Central memory CD4-positive, alpha-beta T cell (primary cell): Measurements from ENCODE around the gene POLR1A.

ENCODE experiments used
- DNase-seq: peaks from one replicate; pipeline ENCODE4 v3.0.0; 2022

Gene POLR1A

GRCh38 chr2:86019121-86019520, 86.6 kb downstream of the POLR1A start:
- no peak for DNase-seq

GRCh38 chr2:86017901-86018896, 87.5 kb downstream of the POLR1A start:
- no peak for DNase-seq

GRCh38 chr2:86016581-86016980, 89.1 kb downstream of the POLR1A start:
- DNase-seq: no peak

GRCh38 chr2:86015699-86016098, 90.0 kb downstream of the POLR1A start:
- DNase-seq: no peak

DNA sequence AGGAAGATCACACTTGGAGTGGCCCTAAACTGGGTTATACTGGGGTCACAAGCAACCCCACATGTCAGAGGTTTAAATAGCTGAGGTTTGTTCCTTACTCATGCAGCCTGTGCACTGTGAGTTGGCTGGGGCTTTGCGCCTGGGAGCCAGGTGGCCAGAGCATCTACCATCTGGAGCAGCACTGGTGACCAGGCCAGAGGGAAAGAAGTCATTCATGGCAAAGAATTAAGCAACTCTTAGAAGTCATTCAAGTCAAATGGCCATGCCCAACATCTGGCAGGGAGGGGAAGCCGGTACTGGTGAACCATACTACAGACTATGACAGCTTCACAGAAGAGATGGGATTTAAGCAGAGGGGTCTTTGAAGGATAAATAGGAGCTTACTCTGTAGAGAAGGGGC, 90.7 kb downstream of the POLR1A start:
- no peak for DNase-seq

DNA sequence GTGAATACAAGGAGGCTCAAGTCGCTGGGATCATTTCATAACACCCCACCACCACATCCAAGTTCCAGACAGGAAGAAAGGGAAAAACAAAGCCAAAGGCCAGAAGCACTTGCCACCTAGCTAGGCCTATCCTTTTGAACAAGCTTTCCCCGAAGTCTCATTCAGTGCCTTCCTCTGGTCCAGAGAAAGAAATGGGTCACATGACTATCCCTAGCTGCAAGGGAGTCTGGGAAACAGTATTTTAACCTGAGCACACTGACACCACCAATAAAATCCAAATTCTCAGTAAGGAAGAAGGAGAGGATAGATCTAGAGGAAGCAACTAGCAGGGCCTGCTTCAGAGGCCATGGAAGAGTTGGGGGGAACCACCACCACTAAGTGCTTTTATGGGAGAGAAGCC, 91.2 kb downstream of the POLR1A start:
- DNase-seq: no peak

GRCh38 chr2:86012007-86012712, 93.5 kb downstream of the POLR1A start:
- DNase-seq: no peak

- no peak for DNase-seq
Measured at GRCh38 chr2:86011449-86011941, 94.2 kb downstream of the POLR1A start.

DNA sequence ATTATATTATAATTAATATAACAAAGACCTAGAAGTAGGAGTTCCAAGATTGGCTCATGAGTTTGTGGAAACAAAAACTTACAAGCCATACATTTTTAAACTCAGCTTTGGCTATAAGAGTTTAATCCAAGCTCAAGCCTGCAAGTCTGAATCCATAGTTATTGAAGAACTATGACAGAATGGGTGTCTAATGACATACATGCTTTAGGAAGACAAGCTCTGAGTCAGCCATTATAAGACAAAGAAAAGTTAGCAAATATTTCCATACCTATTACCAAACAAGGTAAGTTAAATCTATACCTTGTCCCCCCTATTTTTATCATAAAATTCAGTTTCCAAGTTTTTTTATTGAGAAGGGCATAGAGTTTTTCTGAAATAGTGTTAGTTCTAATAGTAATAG, 95.6 kb downstream of the POLR1A start:
- no peak for DNase-seq

- DNase-seq: no peak
Measured at GRCh38 chr2:86006524-86006923, 99.2 kb downstream of the POLR1A start.

DNA sequence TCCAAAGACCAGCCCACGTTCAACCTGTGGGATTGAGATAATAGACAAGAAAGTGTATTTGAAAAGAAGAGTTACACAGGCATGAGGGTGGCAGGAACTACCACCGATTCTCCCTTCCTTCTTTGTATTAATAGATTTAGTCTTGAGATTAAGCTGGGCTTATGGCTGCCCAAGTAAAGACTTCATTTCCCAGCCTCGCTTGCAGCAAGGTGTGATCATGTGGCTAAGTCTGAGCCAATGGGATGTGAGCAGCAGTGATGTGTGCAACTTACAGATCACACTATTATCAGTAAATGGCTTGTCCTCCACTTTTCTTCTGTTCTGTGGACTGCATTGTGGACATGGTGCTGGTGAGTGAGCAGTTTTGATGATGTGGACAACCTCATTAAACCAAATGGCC, 101.7 kb downstream of the POLR1A start:
- DNase-seq: no peak

GRCh38 chr2:86003104-86003503, 102.6 kb downstream of the POLR1A start:
- DNase-seq: no peak

- DNase-seq: no peak
Measured at GRCh38 chr2:86002375-86002774, 103.3 kb downstream of the POLR1A start.

- no peak for DNase-seq
Measured at GRCh38 chr2:86001326-86001725, 104.4 kb downstream of the POLR1A start.

- DNase-seq: no peak
Measured at GRCh38 chr2:86000938-86001312, 104.8 kb downstream of the POLR1A start.

GRCh38 chr2:86000131-86000937, 105.4 kb downstream of the POLR1A start:
- DNase-seq: no peak

DNA sequence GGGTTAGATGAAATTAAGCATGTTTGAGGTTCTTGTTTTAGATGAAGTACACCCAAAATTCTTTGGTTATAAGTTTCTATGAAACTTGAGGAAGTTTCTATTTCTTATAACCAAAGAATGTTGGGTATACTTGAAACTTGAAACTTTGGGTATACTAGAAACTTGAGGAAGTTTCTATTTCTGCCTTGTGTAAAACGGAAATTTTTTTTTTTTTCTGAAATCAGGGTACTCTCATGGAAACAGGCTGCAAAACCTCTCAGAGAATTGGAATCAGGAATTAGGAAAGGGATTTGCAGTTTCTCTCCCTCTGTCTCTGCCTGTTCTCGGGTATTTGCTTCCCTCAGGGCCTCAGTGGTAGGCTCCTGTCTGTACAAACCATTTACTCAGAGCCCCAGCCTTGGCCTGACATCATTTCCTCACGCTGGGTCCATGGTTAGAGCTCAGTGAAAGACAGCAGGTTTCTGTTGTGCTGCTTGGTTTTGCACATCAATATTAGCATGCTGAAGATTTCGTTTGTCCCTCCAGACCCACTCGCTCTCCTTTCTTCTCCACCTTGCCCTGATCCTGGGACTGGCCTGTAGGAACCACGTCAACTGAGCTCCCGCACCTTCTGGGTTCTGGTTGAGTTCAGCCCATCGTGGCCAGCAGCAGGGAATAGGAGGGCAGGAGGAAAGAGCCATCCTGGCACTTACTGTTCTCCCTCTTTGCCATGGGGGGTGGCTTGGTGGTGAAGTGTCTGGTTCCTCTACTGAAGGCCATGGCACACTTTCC, 106.4 kb downstream of the POLR1A start:
- DNase-seq: peak; percentile 16

DNA sequence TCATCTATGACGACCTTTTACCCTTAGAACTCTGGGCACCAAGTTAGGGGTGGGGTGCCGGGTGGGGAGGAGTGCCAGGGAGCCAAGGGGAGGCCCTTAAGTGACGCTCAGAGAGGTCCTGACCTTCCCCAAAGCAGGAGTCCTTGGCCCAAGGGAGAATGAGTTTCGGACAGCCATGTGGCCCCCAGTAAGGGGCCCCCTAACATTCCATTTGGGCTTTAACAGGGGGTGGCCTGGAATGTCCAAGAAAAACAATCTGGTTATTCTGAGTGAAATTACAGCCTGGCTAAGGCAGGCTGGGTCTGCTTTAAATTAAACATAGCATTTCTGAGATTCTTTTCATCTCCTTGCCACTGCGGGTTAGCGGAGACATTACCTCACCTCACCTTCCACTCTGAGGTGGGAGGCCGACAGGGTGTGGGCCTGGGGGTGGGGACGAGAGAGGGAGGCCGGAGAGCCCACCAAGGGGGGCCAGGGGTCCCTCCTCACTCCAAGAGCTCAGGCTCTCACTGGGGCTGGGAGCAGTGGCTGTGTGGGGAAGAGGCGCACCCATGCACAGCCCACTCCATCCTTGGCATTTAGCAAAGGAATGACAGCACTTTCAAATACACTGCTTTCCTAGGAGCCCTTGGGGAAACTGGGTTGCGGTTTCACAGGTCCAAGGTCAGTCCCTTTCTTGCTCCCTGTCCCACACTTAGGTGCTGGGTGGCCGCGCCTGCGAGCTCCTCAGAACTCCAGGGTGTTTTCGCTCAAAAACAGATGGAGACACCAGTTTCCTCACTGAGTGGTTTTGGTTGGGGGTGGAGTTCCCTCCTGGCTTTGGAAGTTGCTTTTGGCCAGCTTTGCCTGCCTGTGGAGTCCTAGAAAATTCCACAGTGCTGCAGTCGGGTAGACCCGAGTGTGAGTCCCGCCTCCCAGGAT, 107.4 kb downstream of the POLR1A start:
- no peak for DNase-seq

- DNase-seq: no peak
Measured at GRCh38 chr2:85997017-85997970, 108.4 kb downstream of the POLR1A start.

DNA sequence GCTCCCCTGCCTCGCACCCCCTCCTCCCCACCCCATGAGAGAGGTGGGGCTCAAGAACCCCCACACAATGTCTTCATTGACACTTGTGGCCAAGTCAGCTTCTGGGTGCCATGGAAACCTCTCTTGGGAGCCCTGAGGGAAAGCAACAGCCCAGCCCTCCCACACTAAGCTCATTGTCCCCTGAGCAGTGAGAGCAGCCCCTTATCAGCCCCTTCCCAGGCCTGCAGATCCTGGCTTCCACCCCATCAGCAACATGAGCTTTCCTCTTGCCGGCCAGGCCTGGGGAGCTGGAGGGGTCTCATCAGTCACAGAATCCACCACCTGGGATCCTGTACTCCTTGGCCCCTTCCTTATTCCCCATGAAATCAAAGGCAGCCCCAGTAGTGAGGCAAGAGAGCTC, 109.1 kb downstream of the POLR1A start:
- DNase-seq: no peak
